ENCODE measurements around the gene LCE1F.

Gene LCE1F

DNA sequence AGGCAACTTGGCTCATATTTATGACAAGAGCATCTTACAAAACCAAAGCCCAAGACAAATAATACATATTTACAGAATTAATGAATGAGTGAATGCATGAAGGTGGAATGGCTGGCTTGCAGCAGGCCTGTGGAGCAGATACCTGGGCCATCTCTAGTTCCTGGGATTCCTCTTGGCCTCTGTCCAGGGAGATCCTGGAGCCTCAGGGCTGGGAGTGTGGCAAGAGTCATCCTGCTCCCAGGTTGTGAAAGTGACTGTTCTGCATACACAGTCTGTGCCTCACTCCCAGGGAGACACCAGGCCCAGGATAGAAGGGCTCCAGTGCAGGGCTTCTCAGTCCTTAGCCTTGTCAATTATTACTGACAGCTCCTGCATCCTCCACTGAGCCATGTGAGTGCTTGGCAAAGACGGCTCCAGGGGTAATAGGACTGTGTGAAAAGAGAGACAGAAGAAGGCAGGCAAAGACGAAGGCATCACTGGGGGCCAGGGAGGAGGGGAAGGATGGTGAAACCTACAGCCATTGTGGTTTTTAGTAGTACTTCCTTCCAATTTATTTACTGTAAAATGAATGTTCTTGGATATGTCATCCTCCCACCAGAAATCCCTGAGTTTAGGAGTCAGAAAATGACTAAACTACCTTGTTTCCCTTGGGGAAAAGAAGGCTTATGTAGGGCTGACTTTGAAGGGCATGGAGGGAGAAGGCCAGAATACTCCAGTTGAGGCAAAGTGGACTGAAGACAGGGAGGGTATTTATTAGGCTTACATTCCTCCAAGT is 31.4 kb upstream of the LCE1F start:
- TF ChIP-seq, protein P1, sequence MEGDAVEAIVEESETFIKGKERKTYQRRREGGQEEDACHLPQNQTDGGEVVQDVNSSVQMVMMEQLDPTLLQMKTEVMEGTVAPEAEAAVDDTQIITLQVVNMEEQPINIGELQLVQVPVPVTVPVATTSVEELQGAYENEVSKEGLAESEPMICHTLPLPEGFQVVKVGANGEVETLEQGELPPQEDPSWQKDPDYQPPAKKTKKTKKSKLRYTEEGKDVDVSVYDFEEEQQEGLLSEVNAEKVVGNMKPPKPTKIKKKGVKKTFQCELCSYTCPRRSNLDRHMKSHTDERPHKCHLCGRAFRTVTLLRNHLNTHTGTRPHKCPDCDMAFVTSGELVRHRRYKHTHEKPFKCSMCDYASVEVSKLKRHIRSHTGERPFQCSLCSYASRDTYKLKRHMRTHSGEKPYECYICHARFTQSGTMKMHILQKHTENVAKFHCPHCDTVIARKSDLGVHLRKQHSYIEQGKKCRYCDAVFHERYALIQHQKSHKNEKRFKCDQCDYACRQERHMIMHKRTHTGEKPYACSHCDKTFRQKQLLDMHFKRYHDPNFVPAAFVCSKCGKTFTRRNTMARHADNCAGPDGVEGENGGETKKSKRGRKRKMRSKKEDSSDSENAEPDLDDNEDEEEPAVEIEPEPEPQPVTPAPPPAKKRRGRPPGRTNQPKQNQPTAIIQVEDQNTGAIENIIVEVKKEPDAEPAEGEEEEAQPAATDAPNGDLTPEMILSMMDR (IDR thresholded peaks at IDR 0.05), result no peak

DNA sequence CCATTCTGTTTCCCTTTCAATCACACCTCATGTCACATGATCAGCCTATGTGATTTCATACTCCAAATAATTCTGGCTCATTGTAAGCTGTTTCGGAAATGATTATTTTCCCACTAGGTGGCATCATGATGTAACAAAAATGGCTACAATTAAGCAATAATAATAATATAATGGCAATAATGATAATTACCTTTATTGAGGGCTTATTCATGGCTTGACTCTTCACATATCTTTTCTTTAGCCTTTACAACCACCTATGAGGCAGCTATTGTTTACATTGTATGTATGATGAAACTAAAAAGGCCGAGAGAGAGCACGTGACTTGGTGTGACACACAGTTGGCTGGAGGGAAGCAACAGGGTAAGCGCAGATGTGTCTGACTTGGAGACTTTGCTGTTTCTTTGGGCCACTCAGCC is 29.6 kb upstream of the LCE1F start:
- TF ChIP-seq, protein P1 (IDR thresholded peaks at IDR 0.05), result peak; percentile 54; the same call in 1 of the 2 replicates

DNA sequence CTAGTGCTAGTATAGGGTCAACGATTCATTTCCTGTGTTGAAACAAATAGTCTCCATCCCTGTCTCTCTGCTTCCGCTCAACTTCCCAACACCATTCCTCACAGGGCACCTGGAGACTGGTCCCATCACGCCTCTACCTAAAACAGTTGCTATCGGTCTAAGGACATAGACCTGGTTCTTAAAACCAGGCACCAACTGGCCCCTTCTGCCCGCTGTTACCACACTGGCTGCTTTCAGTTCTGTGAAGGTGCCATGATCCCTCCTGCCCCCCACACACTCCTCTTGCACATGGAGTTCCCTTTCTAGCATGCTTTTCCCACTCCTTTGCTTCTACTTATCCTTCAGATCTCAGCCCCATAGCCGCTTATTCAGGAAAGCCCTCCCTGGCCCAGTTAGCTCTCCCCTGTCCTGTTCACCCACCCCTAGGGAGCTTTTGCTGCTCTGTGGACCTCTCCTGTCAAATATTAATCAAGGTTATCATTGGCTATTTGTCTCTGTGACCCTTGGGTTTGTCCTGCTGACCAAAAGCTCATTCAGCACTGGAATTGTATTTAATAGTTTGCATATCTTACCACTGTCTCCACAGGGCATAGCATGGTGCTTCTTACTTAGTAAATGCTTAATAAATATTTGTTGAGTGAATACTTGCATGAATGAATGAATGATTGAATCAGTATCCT is 29.0 kb upstream of the LCE1F start:
- TF ChIP-seq, protein P1 (IDR thresholded peaks at IDR 0.05), result no peak

DNA sequence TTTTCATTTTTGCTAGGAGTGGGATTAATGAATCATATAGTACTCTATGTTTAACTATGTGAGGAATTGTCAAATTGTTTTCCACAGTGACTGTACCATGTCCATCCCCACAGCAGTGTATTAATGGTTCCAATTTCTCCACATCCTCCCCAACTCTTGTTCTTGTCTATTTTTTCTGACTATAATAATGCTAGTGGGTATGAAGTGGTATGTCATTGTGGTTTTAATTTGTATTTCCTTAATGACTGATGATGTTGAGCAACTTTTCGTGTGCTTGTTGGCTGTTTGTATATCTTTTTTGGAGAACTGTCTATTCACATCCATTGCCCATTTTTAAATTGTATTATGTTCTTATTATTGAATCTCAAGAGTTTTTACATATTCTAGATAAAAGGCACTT is 27.1 kb upstream of the LCE1F start:
- TF ChIP-seq, protein P1 (IDR thresholded peaks at IDR 0.05), result no peak

DNA sequence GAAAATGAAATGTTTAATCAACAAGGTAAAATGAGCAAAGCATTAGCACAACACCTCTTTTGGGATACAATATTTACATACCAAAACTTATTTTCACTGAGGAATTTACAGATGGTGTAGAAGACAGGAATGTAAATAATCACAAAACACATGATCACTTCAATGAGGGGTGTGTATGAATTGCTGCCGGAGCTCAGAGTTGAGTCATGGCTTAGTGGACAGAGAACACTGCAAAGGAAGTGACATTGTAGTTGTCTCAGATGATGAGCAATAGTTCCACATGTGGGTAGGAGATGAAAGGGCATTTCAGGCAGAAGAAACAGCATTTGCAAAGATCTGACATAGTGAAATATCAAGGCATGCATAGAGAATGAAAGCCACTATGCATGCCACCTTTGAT is 22.7 kb upstream of the LCE1F start:
- TF ChIP-seq, protein P1 (IDR thresholded peaks at IDR 0.05), result no peak

DNA sequence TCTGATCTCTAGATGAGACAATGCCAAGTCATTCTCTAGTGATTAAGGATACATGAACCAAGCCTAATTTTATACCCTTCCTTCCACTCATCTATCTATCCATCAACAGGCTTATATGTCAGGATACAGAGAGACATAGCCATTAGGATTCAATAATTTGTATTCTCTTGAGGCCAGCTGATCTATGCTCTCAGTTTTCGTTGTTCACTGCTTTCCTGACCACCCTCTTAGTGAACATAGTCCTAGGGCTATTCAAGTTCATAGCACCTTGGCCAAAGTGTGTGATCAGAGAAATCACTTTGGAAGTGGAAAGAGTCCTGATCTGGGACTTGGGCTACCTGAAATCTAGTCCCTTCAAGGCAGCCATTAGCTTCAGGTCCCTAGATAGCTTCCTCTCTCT is 21.4 kb upstream of the LCE1F start:
- TF ChIP-seq, protein P1 (IDR thresholded peaks at IDR 0.05), result no peak

DNA sequence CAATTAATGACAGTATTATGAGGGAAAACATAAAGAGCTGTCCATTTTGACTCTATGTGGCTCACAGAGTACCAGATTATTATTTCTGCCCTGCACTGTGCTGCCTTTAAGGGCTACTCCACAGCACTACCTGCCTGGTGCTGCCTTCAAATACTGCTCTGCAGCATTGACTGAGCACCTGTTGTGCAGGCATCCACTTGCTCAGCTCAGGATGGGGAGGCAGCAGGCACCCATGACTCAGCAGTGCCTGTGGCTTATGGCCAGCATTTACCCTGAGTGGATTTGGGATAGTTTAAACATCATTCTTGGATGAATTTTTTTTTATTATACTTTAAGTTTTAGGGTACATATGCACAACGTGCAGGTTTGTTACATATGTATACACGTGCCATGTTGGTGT is 18.1 kb upstream of the LCE1F start:
- TF ChIP-seq, protein P1 (IDR thresholded peaks at IDR 0.05), result no peak

Data from LNCAP (cell line).